GM19324 (cell line): ENCODE results near the gene CACNG8.

Experiments
- ATAC-seq: cut with Tn5 transposase; IDR thresholded peaks from one replicate; pipeline ENCODE4 v1.9.1; 2021; ENCODE audit warnings: mild to moderate bottlenecking, moderate library complexity; ENCODE audit not compliant: unreplicated experiment, low FRiP score

The CACNG8 gene

GRCh38 chr19:53991224-53992113, 28.7 kb downstream of the CACNG8 start, which contains the start of gene CACNG6:
CACNG6 (plus strand) TSS chr19:53991637; CDS start chr19:53992878, 1,241 bp downstream.
- no peak for ATAC-seq

- ATAC-seq, result no peak
Measured at GRCh38 chr19:53992211-53992610, 29.5 kb downstream of the CACNG8 start.

- ATAC-seq, result no peak
Measured at GRCh38 chr19:53992815-53993214, 30.1 kb downstream of the CACNG8 start.

GRCh38 chr19:53993448-53993847, 30.7 kb downstream of the CACNG8 start:
- ATAC-seq, result no peak

- no peak for ATAC-seq
Measured at GRCh38 chr19:53994811-53995210, 32.1 kb downstream of the CACNG8 start.

GRCh38 chr19:53998223-53998622, 35.5 kb downstream of the CACNG8 start:
- ATAC-seq, result no peak

GRCh38 chr19:53999694-54000093, 37.0 kb downstream of the CACNG8 start:
- ATAC-seq, result no peak

- no peak for ATAC-seq
Measured at GRCh38 chr19:54001496-54001895, 38.8 kb downstream of the CACNG8 start.

GRCh38 chr19:54002495-54003315, 40.0 kb downstream of the CACNG8 start:
- ATAC-seq, result no peak

- no peak for ATAC-seq
Measured at GRCh38 chr19:54009440-54009839, 46.7 kb downstream of the CACNG8 start.

- no peak for ATAC-seq
Measured at GRCh38 chr19:54010474-54010873, 47.7 kb downstream of the CACNG8 start.

- ATAC-seq, result no peak
Measured at GRCh38 chr19:54011507-54012211, 48.9 kb downstream of the CACNG8 start.

- ATAC-seq, result no peak
Measured at GRCh38 chr19:54013866-54014265, 51.1 kb downstream of the CACNG8 start.

- no peak for ATAC-seq
Measured at GRCh38 chr19:54014920-54015560, 52.3 kb downstream of the CACNG8 start.

GRCh38 chr19:54017261-54017660, 54.5 kb downstream of the CACNG8 start:
- no peak for ATAC-seq

GRCh38 chr19:54021363-54021762, 58.6 kb downstream of the CACNG8 start:
- ATAC-seq, result no peak

- ATAC-seq, result no peak
Measured at GRCh38 chr19:54021932-54022331, 59.2 kb downstream of the CACNG8 start.

- ATAC-seq, result no peak
Measured at GRCh38 chr19:54023191-54023590, 60.5 kb downstream of the CACNG8 start.

- ATAC-seq, result no peak
Measured at GRCh38 chr19:54024660-54025059, 61.9 kb downstream of the CACNG8 start.

GRCh38 chr19:54026656-54027055, 63.9 kb downstream of the CACNG8 start:
- ATAC-seq, result no peak
